GM23338 (cell line): ENCODE data around the gene POP7. TPM values are rescaled to one million over a fixed set of nuclear protein-coding genes. Genes with fewer than 3 reads are reported as not detected.
A peak's percentile ranks its signal among the peaks of the same experiment; 100 is the strongest.

ENCODE experiments used
- ATAC-seq: fragments of 200-7000 bp; cut with Tn5 transposase; 3 replicates; pipeline ENCODE4 v1.9.1; 2020
- DNase-seq: peaks from one replicate; pipeline ENCODE4 v3.0.0-alpha.2; 2015; ENCODE audit warnings: low spot score
- H2AFZ ChIP-seq: fragments of 200-600 bp; sonication (generic); 2 replicates; pipeline ENCODE4 v1.8.0; 2016; ENCODE audit warnings: antibody characterized with exemption, mild to moderate bottlenecking, moderate library complexity
- H3F3A ChIP-seq: fragments of 200-600 bp; sonication (generic); replicated peaks from 2 replicates; pipeline ENCODE4 v1.8.0; 2017; ENCODE audit warnings: antibody characterized with exemption, mixed run types, low read depth
- H3K27ac ChIP-seq: fragments of 200-600 bp; sonication (generic); 2 replicates; pipeline ENCODE4 v1.6.1; 2016; ENCODE audit warnings: low read depth
- H3K27me3 ChIP-seq: fragments of 200-600 bp; sonication (generic); 2 replicates; pipeline ENCODE4 v1.8.0; 2016; ENCODE audit warnings: mild to moderate bottlenecking, mixed run types, moderate library complexity; ENCODE audit not compliant: insufficient read depth
- H3K36me3 ChIP-seq: fragments of 200-600 bp; sonication (generic); 2 replicates; pipeline ENCODE4 v1.8.0; 2016; ENCODE audit warnings: mild to moderate bottlenecking; ENCODE audit not compliant: insufficient read depth
- H3K4me1 ChIP-seq: fragments of 200-600 bp; sonication (generic); 2 replicates; pipeline ENCODE4 v1.8.0; 2016; ENCODE audit warnings: mild to moderate bottlenecking, moderate library complexity; ENCODE audit not compliant: insufficient read depth
- H3K4me2 ChIP-seq: fragments of 200-600 bp; sonication (generic); 2 replicates; pipeline ENCODE4 v1.7.1; 2017; ENCODE audit warnings: mixed run types
- H3K4me3 ChIP-seq: fragments of 200-600 bp; sonication (generic); 2 replicates; pipeline ENCODE4 v1.6.1; 2016; ENCODE audit warnings: mixed run types
- H3K79me2 ChIP-seq: fragments of 200-600 bp; sonication (generic); replicated peaks from 2 replicates; pipeline ENCODE4 v1.8.0; 2017; ENCODE audit warnings: mild to moderate bottlenecking; ENCODE audit not compliant: insufficient read depth
- H3K9me2 ChIP-seq: fragments of 200-600 bp; sonication (generic); 2 replicates; pipeline ENCODE4 v1.8.0; 2017; ENCODE audit not compliant: insufficient read depth
- H4K20me1 ChIP-seq: fragments of 200-600 bp; sonication (generic); replicated peaks from 2 replicates; pipeline ENCODE4 v1.8.0; 2017; ENCODE audit warnings: mild to moderate bottlenecking; ENCODE audit not compliant: insufficient read depth
- H3K27ac Mint-ChIP-seq: 2 replicates; pipeline ENCODE4 v1.8.0; 2020; ENCODE audit warnings: inconsistent platforms, mild to moderate bottlenecking, moderate library complexity, mixed read lengths
- H3K27me3 Mint-ChIP-seq: 3 replicates; pipeline ENCODE4 v1.8.0; 2022; ENCODE audit warnings: low read depth, mild to moderate bottlenecking, moderate library complexity, mixed read lengths, inconsistent platforms; ENCODE audit not compliant: insufficient read depth, poor library complexity
- H3K36me3 Mint-ChIP-seq: 3 replicates; pipeline ENCODE4 v1.8.0; 2021; ENCODE audit warnings: low read depth, mild to moderate bottlenecking, inconsistent platforms, moderate library complexity, mixed read lengths
- H3K4me1 Mint-ChIP-seq: 3 replicates; pipeline ENCODE4 v1.8.0; 2020; ENCODE audit warnings: mild to moderate bottlenecking, inconsistent platforms, mixed read lengths
- H3K4me3 Mint-ChIP-seq: 3 replicates; pipeline ENCODE4 v1.8.0; 2021; ENCODE audit warnings: moderate library complexity, mild to moderate bottlenecking, inconsistent platforms, mixed read lengths
- H3K9me3 Mint-ChIP-seq: 3 replicates; pipeline ENCODE4 v1.8.0; 2020; ENCODE audit warnings: moderate library complexity, mild to moderate bottlenecking, inconsistent platforms, mixed read lengths
- CREB1 ChIP-seq: fragments of 250-450 bp; sonication (Bioruptor Pico); IDR thresholded peaks from 2 replicates; pipeline ENCODE4 v1.5.0; 2020; ENCODE audit warnings: low read depth, mild to moderate bottlenecking, moderate library complexity
- ETS1 ChIP-seq: IDR thresholded peaks from 2 replicates; pipeline ENCODE4 v1.6.1; 2016; ENCODE audit warnings: antibody characterized with exemption
- EZH2 ChIP-seq: fragments of 200-600 bp; sonication (generic); IDR thresholded peaks from one replicate; pipeline ENCODE4 v1.8.0; 2017; ENCODE audit warnings: antibody characterized with exemption, mild to moderate bottlenecking, low read depth; ENCODE audit not compliant: unreplicated experiment
- EZH2phosphoT487 ChIP-seq: fragments of 200-600 bp; sonication (generic); IDR thresholded peaks from one replicate; pipeline ENCODE4 v1.8.1; 2018; ENCODE audit warnings: antibody characterized with exemption; ENCODE audit not compliant: unreplicated experiment
- NANOG ChIP-seq: IDR thresholded peaks from 2 replicates; pipeline ENCODE4 v1.6.1; 2016; ENCODE audit warnings: antibody characterized with exemption, borderline replicate concordance
- POLR2AphosphoS5 ChIP-seq: IDR thresholded peaks from 2 replicates; pipeline ENCODE4 v1.6.1; 2016; ENCODE audit warnings: antibody characterized with exemption, low read depth
- STAT1 ChIP-seq: IDR thresholded peaks from one replicate; pipeline ENCODE4 v1.6.1; 2016; ENCODE audit warnings: antibody characterized with exemption; ENCODE audit not compliant: unreplicated experiment
- ZNF331 ChIP-seq: fragments of 250-450 bp; sonication (Bioruptor Pico); IDR thresholded peaks from 2 replicates; pipeline ENCODE4 v1.5.0; 2020; ENCODE audit warnings: low read depth, mild to moderate bottlenecking, moderate library complexity
- polyA plus RNA-seq: library from polyadenylated mRNA; unstranded; fragments of >200 nt; fragmentation: Nextera tagmentation; extraction: Ambion mirVana; gene quantifications from 2 replicates; pipeline ENCODE4 v1.2.1, GENCODE V29; 2016
- total RNA-seq: library from RNA; depleted of rRNA; stranded (reverse); fragments of >200 nt; shearing (Covaris generic); gene quantifications from 2 replicates; pipeline ENCODE4 v1.2.3, GENCODE V29; 2014
- TF ChIP-seq, protein P1 (sequence below): IDR thresholded peaks from one replicate; pipeline ENCODE4 v1.6.1; 2018; ENCODE audit warnings: antibody characterized with exemption; ENCODE audit not compliant: unreplicated experiment
- TF ChIP-seq, protein P2 (sequence below), 2 experiments: fragments of 200-600 bp in 1 of 2; sonication (generic) in 1 of 2; conservative IDR thresholded peaks; 2 replicates each; pipeline versions ENCODE4 v1.5.1 to v1.6.1; 2016 to 2017; ENCODE audit warnings: antibody characterized with exemption in 2 of 2, low read depth in 2 of 2, mild to moderate bottlenecking in 2 of 2, moderate library complexity in 1 of 2

The POP7 gene
- total and polyA plus RNA-seq, 2 experiments from 2014 or later = 110 to 216 TPM

DNA sequence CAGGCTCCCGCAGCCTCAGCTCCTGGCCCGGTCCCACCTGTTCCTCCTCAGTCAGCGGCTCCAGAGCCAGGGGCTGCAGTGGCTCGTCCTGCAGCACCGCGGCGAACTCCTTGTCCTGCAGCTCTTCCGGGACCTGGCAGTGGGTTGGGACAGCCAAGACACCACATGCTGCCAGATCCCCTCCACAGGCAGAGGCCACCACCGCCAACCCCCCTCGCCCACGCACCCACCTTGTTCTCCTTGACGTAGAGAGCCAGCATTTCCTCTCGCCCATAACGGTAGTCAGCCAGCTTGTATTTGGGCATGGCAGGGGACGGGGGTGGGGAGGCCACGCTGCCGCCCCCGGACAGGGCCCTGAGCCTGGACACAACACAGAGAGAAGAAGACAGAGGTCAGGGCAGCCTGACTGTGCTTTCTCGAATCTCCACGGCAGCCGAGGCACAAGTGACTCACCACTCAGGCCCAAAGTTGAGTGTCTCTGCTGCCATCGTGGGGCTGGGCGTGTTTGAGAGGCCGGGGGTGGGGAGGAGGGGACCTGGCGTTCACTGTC is 18.1 kb upstream of the POP7 start (continued):
- TF ChIP-seq ETS1 (no peak), NANOG (no peak)
- TF ChIP-seq, protein P1, sequence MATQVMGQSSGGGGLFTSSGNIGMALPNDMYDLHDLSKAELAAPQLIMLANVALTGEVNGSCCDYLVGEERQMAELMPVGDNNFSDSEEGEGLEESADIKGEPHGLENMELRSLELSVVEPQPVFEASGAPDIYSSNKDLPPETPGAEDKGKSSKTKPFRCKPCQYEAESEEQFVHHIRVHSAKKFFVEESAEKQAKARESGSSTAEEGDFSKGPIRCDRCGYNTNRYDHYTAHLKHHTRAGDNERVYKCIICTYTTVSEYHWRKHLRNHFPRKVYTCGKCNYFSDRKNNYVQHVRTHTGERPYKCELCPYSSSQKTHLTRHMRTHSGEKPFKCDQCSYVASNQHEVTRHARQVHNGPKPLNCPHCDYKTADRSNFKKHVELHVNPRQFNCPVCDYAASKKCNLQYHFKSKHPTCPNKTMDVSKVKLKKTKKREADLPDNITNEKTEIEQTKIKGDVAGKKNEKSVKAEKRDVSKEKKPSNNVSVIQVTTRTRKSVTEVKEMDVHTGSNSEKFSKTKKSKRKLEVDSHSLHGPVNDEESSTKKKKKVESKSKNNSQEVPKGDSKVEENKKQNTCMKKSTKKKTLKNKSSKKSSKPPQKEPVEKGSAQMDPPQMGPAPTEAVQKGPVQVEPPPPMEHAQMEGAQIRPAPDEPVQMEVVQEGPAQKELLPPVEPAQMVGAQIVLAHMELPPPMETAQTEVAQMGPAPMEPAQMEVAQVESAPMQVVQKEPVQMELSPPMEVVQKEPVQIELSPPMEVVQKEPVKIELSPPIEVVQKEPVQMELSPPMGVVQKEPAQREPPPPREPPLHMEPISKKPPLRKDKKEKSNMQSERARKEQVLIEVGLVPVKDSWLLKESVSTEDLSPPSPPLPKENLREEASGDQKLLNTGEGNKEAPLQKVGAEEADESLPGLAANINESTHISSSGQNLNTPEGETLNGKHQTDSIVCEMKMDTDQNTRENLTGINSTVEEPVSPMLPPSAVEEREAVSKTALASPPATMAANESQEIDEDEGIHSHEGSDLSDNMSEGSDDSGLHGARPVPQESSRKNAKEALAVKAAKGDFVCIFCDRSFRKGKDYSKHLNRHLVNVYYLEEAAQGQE = no peak

DNA sequence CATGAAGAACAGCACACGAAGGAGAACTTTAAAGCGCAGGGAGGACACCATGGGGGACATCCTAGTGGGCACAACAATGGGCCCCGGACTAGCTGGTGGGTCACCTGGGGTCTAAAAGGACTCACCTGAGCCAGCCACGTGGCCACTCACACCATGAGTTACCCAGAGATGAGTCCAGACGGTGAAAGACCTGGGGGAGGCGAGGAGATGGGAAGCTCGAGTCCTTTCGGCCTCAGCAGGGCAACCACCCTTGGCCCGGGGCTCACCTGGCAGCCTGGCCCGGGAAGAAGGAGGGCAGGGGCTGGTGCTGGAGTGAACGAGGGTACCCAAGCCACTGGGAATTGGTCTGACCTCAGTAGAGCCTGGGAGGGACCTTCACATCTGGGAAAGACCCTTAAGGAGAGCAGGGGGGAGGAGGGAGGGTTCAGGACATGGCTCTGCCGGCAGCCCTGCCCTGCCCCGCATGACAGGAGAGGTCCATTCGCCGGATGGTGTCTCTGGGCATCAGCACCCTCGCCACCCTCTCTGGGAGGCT is 17.5 kb upstream of the POP7 start:
- Mint-ChIP-seq H3K4me1 (peaks cover 32% of the 10 kb centered on the region), H3K27me3 (peaks cover 22% of the 10 kb centered on the region), H3K9me3 (peaks cover 3% of the 10 kb centered on the region; the same call in 1 of the 3 replicates), H3K4me3 (no peak overlapping the region; the same call in 2 of the 3 replicates), H3K36me3 (peaks cover 66% of the 10 kb centered on the region), H3K27ac (peak overlapping the region; percentile 78; the same call in 1 of the 2 replicates)
- Histone ChIP-seq H3F3A (peaks cover 24% of the 10 kb centered on the region), H3K27me3 (no peaks in the 10 kb centered on the region), H3K9me2 (no peaks in the 10 kb centered on the region), H4K20me1 (peaks cover 41% of the 10 kb centered on the region), H3K4me1 (peaks cover 22% of the 10 kb centered on the region), H3K27ac (no peak overlapping the region), H3K36me3 (peaks cover 9% of the 10 kb centered on the region), H3K4me2 (no peak overlapping the region), H3K4me3 (no peak overlapping the region), H2AFZ (no peak overlapping the region), H3K79me2 (peaks cover 57% of the 10 kb centered on the region)
- no peak for DNase-seq
- TF ChIP-seq ZNF331 (CRISPR knock-in tag) (no peak), POLR2AphosphoS5 (no peak), ETS1 (no peak), CREB1 (CRISPR knock-in tag) (no peak), EZH2phosphoT487 (no peak), EZH2 (no peak), NANOG (no peak), STAT1 (no peak)
- TF ChIP-seq, protein P1 = no peak
- TF ChIP-seq, protein P2, sequence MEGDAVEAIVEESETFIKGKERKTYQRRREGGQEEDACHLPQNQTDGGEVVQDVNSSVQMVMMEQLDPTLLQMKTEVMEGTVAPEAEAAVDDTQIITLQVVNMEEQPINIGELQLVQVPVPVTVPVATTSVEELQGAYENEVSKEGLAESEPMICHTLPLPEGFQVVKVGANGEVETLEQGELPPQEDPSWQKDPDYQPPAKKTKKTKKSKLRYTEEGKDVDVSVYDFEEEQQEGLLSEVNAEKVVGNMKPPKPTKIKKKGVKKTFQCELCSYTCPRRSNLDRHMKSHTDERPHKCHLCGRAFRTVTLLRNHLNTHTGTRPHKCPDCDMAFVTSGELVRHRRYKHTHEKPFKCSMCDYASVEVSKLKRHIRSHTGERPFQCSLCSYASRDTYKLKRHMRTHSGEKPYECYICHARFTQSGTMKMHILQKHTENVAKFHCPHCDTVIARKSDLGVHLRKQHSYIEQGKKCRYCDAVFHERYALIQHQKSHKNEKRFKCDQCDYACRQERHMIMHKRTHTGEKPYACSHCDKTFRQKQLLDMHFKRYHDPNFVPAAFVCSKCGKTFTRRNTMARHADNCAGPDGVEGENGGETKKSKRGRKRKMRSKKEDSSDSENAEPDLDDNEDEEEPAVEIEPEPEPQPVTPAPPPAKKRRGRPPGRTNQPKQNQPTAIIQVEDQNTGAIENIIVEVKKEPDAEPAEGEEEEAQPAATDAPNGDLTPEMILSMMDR (conservative IDR thresholded peaks at IDR 0.05; ENCODE audit: low read depth in 2 of 2) = no peak
- no peak for ATAC-seq
